LNCAP (cell line): ENCODE data around the gene LDAH.

Experiments used
- TF ChIP-seq, protein P1 (sequence below): fragments of 450-650 bp; IDR thresholded peaks from 2 replicates; pipeline ENCODE4 v1.5.1; 2017; ENCODE audit warnings: mild to moderate bottlenecking

Gene LDAH

GRCh38 chr2:20693317-20693716 is 129.6 kb downstream of the LDAH start:
- TF ChIP-seq, protein P1, sequence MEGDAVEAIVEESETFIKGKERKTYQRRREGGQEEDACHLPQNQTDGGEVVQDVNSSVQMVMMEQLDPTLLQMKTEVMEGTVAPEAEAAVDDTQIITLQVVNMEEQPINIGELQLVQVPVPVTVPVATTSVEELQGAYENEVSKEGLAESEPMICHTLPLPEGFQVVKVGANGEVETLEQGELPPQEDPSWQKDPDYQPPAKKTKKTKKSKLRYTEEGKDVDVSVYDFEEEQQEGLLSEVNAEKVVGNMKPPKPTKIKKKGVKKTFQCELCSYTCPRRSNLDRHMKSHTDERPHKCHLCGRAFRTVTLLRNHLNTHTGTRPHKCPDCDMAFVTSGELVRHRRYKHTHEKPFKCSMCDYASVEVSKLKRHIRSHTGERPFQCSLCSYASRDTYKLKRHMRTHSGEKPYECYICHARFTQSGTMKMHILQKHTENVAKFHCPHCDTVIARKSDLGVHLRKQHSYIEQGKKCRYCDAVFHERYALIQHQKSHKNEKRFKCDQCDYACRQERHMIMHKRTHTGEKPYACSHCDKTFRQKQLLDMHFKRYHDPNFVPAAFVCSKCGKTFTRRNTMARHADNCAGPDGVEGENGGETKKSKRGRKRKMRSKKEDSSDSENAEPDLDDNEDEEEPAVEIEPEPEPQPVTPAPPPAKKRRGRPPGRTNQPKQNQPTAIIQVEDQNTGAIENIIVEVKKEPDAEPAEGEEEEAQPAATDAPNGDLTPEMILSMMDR: no peak

DNA sequence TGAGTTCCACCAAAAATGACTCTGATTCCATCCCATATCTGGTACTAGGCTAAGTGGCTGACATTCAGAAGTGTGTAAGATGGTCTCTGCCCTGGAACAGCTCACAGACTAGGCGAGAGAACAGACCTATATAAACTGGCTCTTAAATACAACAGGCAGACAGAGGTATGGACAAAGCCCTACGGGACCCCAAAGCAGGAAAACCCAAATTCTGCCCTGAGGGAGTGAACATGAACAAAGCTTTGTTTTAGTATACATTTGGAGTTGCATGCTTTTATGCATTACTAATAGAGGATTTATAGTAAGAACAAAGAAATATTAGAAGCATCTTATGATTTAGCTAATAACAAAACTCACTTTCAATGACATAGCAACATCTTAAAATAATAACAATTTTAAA is 130.8 kb downstream of the LDAH start:
- TF ChIP-seq, protein P1: no peak

- TF ChIP-seq, protein P1: no peak
Observed at GRCh38 chr2:20691076-20691734, 131.7 kb downstream of the LDAH start.

GRCh38 chr2:20689428-20690264 is 133.3 kb downstream of the LDAH start:
- TF ChIP-seq, protein P1: no peak

GRCh38 chr2:20687260-20687832 is 135.6 kb downstream of the LDAH start:
- TF ChIP-seq, protein P1: no peak

DNA sequence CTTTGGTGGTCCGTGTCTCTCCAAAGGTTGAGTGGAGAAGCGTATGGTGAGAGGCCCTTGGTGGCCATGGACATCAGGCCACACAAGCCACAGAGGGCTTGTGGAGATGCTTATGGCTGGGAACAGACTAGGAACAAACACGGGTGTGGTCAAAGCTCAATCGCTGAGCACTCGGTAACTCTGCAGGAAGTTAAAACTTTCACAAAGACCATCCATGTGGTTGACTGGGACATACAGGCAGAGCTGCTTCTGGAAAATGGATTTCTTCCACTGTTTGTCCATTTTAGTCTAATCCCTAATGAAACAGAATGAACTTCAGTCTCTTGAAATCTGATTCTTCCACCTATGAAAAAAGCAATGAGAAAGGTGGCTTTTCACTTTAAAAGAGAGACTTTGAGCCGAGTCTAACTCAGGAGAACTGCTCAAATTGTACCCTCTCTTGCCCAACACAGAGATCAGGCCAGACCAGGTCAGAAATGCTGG is 138.3 kb downstream of the LDAH start:
- TF ChIP-seq, protein P1: no peak

DNA sequence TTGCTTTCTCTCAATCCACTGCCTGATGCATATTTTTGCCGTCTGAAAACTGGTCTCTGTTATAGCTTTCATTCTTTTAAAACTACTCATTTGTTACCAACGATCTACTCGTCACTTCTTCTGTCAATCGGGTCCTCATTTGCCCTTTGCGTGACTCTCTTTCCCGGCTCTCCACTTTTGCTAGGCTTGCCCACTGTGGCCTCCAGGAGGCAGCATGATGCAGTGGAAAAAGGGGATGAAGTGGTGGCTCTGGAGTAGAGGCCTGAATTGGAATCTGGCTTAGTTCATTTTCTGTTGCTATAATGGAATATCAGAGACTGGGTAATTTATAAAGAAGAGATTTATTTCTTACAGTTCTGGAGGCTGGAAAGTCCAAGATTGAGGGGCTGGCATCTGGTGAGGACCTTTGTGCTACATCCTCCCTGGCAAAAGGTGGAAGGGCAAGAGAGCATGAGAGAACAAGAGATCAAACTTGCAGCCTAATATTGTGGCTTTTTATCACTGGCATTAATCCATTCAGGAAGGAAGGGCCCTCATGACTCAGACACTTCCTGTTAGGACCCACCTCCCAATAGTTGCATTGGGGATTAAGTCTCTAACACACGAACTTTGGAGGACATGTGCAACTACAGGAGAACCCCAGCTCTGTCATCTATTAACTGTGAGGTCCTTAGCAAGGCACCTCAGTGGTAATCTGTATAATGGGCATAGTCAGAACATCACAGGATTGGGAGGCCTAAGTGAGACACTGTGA is 140.6 kb downstream of the LDAH start:
- TF ChIP-seq, protein P1: peak; percentile 54
